Activated CD4-positive, alpha-beta T cell treated with anti-CD3 and anti-CD28 coated beads, Interleukin-2, amount 10 ng/mL, durations not matched to agents 24 days and 14 days (primary cell): Measurements from ENCODE around the gene PRRT1B. TPM values are rescaled to one million over a fixed set of nuclear protein-coding genes. Genes with fewer than 3 reads are reported as not detected.

Experiments used
- DNase-seq: peaks from one replicate; pipeline ENCODE4 v3.0.0; 2022
- H3K27ac Mint-ChIP-seq: one replicate; pipeline ENCODE4 v1.8.0; 2022; ENCODE audit warnings: mild to moderate bottlenecking, mixed read lengths
- H3K27me3 Mint-ChIP-seq: one replicate; pipeline ENCODE4 v1.8.0; 2022; ENCODE audit warnings: mixed read lengths
- H3K36me3 Mint-ChIP-seq: one replicate; pipeline ENCODE4 v1.8.0; 2022; ENCODE audit warnings: low read depth, mild to moderate bottlenecking, mixed read lengths
- H3K4me1 Mint-ChIP-seq: one replicate; pipeline ENCODE4 v1.8.0; 2021; ENCODE audit warnings: mixed read lengths
- H3K4me3 Mint-ChIP-seq: one replicate; pipeline ENCODE4 v1.8.0; 2022; ENCODE audit warnings: mild to moderate bottlenecking, moderate library complexity, mixed read lengths
- H3K9me3 Mint-ChIP-seq: one replicate; pipeline ENCODE4 v1.8.0; 2021; ENCODE audit warnings: mixed read lengths
- intact Hi-C: fragments of 100-400 bp; cut with micrococcal nuclease; formaldehyde crosslinking; loops from one replicate; pipeline ENCODE4 v1.15.1; 2023
- total RNA-seq: library from RNA; stranded (reverse); gene quantifications from 2 replicates; pipeline ENCODE4 v1.2.3, GENCODE V29; 2022

Gene PRRT1B
- total RNA-seq, 1 donor from 2014 or later: not detected

DNA sequence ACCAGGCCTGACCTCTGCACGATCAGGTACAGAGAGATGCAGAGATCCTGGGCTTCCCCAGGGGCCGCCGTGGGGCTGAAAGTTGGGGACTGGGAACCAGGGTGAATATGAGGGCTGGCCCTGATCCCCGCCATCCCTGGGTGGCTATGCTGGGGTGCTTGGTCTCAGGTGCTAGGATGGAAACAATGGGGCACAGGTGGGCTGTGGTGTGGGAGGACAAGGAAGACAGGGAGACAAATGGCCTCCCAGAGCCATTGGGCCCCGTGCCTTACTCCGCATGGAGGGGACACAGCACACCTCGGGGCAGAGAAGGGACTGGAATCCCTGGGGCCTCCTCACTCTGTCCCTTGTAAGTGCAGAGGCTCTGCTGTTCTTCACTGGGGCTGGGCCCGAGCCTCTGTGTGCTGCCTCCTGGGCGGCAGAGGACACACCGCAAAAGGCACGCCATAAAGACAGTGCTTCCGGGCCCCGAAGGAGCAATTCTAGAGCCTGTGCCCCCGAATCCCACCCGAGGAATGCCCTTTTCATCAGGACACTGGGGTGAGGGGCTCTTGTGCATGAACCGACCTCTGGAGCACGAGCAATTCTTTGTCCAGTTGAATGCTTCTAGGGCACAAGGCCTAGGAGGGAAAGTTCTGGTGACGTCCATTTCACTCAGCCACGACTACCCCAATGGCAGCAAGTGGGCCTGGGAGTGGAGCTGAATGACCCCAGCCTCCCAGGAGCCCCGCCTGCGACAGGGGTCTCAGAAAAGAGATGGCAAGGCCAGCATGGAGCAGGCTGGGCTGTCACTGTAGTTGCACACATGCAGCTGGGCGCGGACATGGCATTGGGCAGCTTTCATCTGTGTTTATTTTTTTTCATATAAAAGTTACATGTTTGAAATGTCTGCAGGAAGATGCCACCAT is 30.9 kb downstream of the PRRT1B start:
- Mint-ChIP-seq H3K36me3 (peaks cover 50% of the 10 kb centered on the region), H3K9me3 (no peaks in the 10 kb centered on the region), H3K27ac (no peak overlapping the region), H3K4me1 (peaks cover 14% of the 10 kb centered on the region), H3K4me3 (no peak overlapping the region), H3K27me3 (no peaks in the 10 kb centered on the region)
- DNase-seq: no peak
- intact Hi-C loops: loop anchor here (5.0 kb wide), 1 partner anchor 74 kb away; the partner anchor contains the start of gene POMT1

DNA sequence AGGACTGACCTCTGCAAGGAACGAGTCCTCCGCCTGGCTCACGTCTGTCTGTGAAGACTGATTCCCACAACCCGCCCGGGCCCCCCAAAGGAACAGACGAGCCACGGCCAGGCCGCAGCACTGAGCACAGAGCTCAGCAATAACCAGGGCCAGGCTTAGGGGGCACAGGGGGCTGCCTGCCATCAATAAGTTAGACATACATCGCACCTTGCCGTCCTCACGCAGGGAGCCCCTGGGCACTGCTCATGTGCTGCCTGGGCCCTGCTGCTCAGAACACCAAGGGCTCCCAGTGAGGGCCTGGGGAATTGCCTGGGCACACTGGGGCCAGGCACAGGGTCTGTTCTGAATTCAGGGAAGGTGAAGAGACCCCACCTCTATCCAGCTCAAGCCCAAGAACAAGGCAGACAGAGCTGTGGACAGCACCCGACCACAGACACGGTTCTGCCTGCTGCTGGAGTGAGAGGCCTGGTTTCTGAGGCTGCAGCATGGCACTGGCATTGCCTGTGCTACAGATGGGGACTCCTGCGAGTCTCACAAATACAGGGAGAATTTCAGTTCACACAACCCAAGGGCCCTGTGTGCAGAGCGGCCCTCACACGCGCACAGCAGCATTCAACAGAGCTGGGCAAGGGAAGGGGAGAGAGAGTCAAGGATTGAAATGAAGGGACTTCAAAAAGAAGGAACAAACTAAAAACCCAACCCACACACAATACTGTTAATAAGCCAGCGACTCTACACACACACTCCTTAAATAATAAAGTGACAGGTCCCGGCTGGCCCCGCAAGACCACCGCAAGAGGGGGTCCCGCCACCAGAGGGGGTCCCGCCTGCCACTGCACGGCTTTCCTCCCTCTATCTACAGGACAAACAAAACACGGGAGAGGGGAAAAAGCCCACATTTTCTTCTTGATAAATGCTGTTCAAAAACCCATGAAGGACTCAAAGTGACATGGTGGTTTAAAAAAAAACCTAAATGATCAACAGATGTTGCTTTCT is 32.0 kb downstream of the PRRT1B start:
- Mint-ChIP-seq H3K9me3 (no peaks in the 10 kb centered on the region), H3K27ac (peak overlapping the region; percentile 57)
- intact Hi-C loops: loop anchor here (5.0 kb wide), 1 partner anchor 75 kb away; the partner anchor contains the start of gene POMT1

DNA sequence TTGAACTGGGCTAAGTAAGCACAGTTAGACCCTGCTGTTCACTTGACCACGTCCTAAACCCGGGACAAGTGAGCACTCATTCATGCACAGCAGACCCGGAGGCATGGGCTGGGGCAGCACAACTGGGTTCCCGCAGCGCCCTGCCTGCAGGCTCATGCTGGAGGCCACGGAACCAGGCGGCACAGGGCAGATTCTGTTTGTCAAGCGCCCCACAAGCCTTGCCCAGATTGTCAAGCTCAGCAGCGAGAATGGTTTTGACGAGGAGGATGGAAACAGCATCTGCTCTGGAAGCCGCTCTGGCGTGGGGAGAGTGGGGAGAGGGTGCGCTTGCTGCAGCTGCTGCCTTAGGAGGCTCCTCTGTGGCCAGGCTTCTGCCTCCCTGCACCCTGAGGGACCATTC is 32.7 kb downstream of the PRRT1B start:
- DNase-seq: no peak
- Mint-ChIP-seq H3K9me3 (no peaks in the 10 kb centered on the region), H3K36me3 (peaks cover 50% of the 10 kb centered on the region), H3K4me3 (peak overlapping the region; percentile 40), H3K27ac (peak overlapping the region; percentile 92), H3K4me1 (peaks cover 14% of the 10 kb centered on the region), H3K27me3 (no peaks in the 10 kb centered on the region)
- intact Hi-C loops: loop anchor here (5.0 kb wide), 1 partner anchor 76 kb away; the partner anchor contains the start of gene POMT1

More for the DNA sequence above, 32.0 kb downstream of the PRRT1B start:
- Mint-ChIP-seq H3K36me3 (peaks cover 54% of the 10 kb centered on the region), H3K4me3 (no peak overlapping the region), H3K27me3 (no peaks in the 10 kb centered on the region), H3K4me1 (peaks cover 14% of the 10 kb centered on the region)
- no peak for DNase-seq

DNA sequence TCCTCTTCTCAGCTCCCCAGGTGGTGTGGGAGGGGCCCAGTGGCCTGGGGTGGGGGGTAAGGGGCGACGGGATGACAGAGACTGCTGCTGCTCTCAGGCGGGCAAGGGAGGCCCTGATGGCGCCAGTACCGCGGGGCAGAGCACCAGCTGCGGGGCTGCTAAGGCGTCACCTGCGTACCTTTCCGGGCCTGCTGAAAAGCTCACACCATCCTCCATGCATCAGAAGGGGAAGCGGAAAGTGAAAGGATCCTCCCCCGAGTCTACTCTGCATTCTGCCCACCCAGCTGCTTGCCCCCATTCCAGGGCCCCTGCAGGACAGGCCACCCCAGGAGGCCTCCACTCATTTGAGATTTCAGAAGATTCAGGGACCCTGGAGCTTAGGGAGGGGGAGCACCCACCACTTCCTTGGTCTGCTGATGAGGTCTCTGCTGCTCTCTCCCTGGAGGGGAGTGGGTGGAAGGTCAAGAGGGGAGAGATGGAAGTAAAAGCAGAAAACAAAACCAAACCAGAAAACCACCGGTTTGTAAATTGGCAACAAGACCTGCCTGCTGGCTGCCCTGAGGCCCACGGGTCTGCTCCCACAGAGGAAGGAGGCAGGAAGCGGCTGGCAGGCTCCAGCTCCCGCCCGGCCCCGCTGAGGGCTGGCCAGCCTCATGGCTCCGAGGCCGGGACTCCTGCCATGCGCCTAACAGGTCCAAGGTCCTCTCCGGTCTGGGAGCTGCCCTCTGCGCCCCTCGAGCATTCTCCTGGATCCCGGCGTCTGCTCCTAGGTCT is 33.6 kb downstream of the PRRT1B start:
- DNase-seq: peak; percentile 83
- H3K9me3 Mint-ChIP-seq: no peaks in the 10 kb centered on the region
- intact Hi-C loops: loop anchor here (5.0 kb wide), 1 partner anchor 77 kb away; the partner anchor contains the start of gene POMT1
- H3K4me3 Mint-ChIP-seq: peak overlapping the region; percentile 71
- H3K4me1 Mint-ChIP-seq: peaks cover 14% of the 10 kb centered on the region
- no peaks in the 10 kb centered on the region for H3K27me3 Mint-ChIP-seq
- peak overlapping the region; percentile 92 for H3K27ac Mint-ChIP-seq
- peaks cover 50% of the 10 kb centered on the region for H3K36me3 Mint-ChIP-seq

DNA sequence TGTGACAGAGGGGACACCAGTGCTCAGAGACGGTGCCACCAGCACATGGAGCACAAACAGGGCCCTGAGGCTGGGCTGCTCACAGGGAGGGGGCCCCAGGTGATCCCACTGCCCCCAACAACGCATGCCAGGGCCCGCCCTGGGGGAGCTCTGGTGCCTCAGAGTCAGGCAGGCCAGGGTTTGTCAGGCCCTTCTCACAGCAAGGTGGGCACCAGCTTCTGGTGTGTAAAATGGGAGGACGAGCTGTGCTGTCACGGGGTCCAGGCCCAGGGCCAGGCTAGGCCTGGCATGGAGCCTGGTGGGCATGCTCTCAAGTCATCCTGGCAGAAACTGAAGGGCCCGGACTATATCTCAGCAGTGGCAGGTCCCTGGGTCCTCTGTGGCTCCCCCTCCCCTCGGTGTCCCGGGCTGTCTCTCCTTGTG is 34.5 kb downstream of the PRRT1B start:
- no peaks in the 10 kb centered on the region for H3K9me3 Mint-ChIP-seq
- intact Hi-C loops: loop anchor here (5.0 kb wide), 1 partner anchor 77 kb away; the partner anchor contains the start of gene POMT1
- H3K4me1 Mint-ChIP-seq: peaks cover 15% of the 10 kb centered on the region
- H3K36me3 Mint-ChIP-seq: peaks cover 55% of the 10 kb centered on the region
- peak overlapping the region; percentile 71 for H3K4me3 Mint-ChIP-seq
- DNase-seq: no peak
- H3K27me3 Mint-ChIP-seq: no peaks in the 10 kb centered on the region
- H3K27ac Mint-ChIP-seq: peak overlapping the region; percentile 92

DNA sequence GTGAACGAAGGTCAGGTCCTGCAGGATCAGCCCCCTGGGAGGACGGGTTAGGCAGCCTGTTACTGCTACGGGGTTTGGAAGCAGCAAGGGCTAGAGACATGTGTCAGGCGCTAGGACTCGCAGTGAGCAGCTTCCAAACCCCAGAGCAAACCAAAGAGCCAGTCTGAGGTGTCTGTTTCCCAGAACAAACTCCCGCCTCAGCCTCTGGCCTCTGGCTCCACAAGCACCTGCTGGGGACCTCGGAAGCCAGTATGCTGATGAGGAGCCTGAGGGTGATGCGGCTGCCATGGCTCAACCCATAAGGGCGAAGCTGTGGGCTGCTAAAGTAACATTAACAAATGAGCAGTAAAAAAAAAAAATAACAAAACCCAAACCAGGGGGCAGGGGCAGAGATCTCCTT is 35.0 kb downstream of the PRRT1B start:
- Mint-ChIP-seq H3K36me3 (peaks cover 59% of the 10 kb centered on the region), H3K27me3 (no peaks in the 10 kb centered on the region), H3K9me3 (no peaks in the 10 kb centered on the region), H3K4me1 (peaks cover 19% of the 10 kb centered on the region), H3K4me3 (no peak overlapping the region), H3K27ac (peak overlapping the region; percentile 60)
- intact Hi-C loops: no loop called here
- no peak for DNase-seq

DNA sequence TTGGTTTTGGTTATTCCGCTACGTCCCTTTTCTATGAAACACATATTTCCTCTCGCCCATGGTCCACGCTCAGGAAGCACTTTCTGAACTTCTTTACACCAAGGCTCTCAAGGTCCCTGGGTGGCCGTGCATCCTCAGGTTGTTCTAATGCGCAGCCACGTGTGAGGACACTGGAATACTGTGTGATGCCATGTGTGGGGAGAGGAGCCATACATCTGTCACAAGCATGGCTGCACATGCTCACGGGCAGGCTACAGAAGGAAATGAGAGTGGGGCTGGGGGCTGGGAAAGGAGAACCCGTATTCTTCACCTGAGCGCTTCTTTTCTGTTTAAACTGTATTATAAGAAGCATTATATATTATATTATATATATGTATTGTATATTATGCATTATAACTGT is 36.7 kb downstream of the PRRT1B start:
- Mint-ChIP-seq H3K36me3 (peaks cover 66% of the 10 kb centered on the region), H3K9me3 (no peaks in the 10 kb centered on the region), H3K4me1 (peaks cover 35% of the 10 kb centered on the region), H3K27me3 (no peaks in the 10 kb centered on the region), H3K27ac (no peak overlapping the region), H3K4me3 (no peak overlapping the region)
- no peak for DNase-seq
- intact Hi-C loops: no loop called here

DNA sequence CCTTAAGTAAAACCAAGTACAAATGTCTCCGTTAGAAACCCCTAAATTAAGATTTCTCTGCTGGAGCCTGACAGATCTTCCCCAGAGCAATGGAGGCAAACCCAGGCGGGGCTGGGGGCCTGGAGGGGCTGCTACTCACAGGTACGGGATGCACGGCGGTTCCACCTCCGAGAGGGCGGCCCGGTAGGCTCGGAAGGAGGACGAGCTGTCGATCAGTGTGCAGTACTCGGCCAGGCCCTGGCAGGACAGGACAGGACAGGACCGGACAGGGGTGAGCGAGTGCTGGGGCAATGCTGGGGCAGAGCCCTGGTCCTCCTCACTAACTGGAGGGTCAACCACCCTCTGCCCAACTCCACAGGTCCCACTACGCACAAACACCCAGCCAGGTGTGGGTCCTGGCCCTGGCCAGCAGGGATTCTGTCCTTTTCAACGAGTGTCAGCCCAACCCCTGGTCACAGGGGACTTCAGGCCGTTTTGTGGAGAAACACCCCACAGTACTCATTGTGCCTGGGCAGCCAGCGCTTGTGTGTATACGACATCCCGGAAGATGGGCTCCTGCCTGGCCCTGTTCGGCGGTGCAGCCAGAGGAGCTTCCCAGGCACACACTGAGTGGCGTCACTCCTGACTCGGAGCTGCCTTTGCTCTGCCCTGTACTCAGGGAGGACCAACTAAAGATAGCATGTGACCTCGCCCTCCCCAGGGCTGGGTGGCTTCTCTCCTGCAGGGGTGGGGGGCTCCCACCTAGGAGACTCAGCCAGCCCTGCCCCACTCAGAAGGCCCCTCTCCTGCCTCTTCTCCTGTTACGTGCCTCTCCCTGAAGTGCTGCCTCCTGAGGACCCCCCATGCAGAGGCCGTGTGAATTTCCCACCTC is 37.4 kb downstream of the PRRT1B start:
- no peaks in the 10 kb centered on the region for H3K27me3 Mint-ChIP-seq
- H3K4me3 Mint-ChIP-seq: no peak overlapping the region
- intact Hi-C loops: no loop called here
- peaks cover 68% of the 10 kb centered on the region for H3K36me3 Mint-ChIP-seq
- H3K4me1 Mint-ChIP-seq: peaks cover 38% of the 10 kb centered on the region
- DNase-seq: no peak
- no peak overlapping the region for H3K27ac Mint-ChIP-seq
- no peaks in the 10 kb centered on the region for H3K9me3 Mint-ChIP-seq

DNA sequence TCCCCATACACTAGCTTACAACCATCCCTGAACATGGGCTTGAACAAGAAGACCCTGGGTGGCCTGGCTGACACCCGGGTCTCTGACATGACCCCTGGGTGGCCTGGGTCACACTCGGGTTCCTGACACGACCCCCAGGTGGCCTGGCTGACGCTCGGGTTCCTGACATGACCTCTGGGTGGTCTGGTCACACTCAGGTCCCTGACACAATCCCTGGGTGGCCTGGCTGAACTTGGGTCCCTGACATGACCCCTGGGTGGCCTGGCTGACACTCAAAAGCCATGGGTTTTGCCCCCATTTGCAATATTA is 38.0 kb downstream of the PRRT1B start:
- no peaks in the 10 kb centered on the region for H3K9me3 Mint-ChIP-seq
- intact Hi-C loops: no loop called here
- no peaks in the 10 kb centered on the region for H3K27me3 Mint-ChIP-seq
- no peak for DNase-seq
- peaks cover 71% of the 10 kb centered on the region for H3K36me3 Mint-ChIP-seq
- no peak overlapping the region for H3K27ac Mint-ChIP-seq
- no peak overlapping the region for H3K4me3 Mint-ChIP-seq
- H3K4me1 Mint-ChIP-seq: peaks cover 37% of the 10 kb centered on the region

DNA sequence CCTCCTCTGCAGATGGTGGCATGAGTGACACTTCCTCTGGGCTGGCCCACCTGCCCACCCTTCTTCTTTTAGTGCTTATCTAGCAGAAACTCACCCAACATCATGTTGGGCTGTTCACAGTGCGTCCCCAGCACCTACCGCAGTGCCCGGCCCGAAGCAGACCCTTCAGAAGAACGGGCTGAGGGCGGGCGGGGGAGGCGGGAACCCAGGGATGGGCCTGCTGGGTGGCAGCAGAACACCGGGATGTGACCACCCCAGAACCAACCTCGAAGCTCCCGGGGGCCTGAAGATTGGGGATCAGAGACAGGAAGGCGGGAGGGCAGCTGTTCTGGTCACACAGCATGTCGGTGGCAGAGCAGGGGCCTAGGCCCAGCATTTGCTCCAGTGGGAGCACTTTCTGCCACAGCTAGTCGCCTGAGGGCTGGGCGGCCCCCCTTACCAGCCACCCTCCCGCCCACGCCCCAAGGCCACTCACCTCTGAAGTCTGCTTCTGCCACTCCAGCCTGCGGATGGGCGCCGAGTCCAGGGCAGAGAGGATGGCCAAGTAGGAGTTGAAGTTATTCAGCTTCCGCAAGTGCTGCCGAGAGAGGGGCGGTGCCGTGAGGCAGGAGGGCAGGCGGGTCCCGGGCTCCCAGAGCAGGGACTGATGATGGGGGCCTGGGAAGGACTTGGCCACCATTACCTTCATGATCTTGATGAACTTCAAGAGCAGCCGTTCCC is 38.7 kb downstream of the PRRT1B start:
- Mint-ChIP-seq H3K36me3 (peaks cover 71% of the 10 kb centered on the region), H3K9me3 (no peaks in the 10 kb centered on the region), H3K4me3 (no peak overlapping the region), H3K4me1 (peaks cover 32% of the 10 kb centered on the region), H3K27me3 (no peaks in the 10 kb centered on the region), H3K27ac (peak overlapping the region; percentile 51)
- intact Hi-C loops: no loop called here
- DNase-seq: no peak

DNA sequence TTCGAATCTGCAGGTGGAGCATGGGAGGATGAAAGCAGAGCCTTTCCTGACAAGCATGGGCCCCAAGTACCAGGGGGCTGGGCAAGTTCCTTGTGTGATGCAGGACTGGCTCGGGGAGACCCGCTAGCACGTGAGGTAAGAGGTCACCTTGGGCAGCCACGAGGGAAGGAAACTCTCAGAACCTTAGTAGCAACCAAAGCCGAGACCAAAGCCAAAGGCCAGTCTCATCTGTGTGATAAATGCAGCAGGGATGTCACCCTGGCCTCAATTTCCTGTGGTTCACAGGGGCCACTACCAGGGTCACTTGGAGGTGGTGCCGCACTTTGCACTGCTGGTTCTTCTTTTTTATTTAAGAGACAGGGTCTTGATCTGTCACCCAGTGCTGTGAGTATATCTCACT is 39.5 kb downstream of the PRRT1B start:
- DNase-seq: no peak
- intact Hi-C loops: no loop called here

DNA sequence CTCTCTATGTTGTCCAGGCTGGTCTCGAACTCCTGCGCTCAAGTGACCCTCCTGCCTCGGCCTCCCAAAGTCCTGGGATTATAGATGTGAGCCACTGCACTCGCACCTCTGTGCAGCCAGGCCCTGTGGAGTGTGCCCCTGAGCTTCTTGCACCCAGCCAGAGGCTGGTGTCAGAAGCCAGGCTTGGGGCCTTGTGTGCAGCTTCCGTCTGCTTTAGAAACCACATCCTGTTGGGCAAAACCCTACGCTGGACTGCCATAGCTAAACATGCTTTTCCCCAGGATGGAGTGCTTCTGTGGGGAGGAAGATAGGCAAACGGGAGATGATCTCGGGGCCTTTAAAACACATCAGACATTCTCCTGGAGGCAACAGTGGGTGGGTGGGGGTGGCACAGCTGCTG is 40.1 kb downstream of the PRRT1B start:
- no peaks in the 10 kb centered on the region for H3K27me3 Mint-ChIP-seq
- intact Hi-C loops: no loop called here
- peak overlapping the region; percentile 91 for H3K27ac Mint-ChIP-seq
- H3K9me3 Mint-ChIP-seq: no peaks in the 10 kb centered on the region
- H3K4me3 Mint-ChIP-seq: peak overlapping the region; percentile 68
- peaks cover 30% of the 10 kb centered on the region for H3K4me1 Mint-ChIP-seq
- peak; percentile 87 for DNase-seq
- peaks cover 68% of the 10 kb centered on the region for H3K36me3 Mint-ChIP-seq

More for the DNA sequence above, 39.5 kb downstream of the PRRT1B start:
- Mint-ChIP-seq H3K4me3 (peak overlapping the region; percentile 68), H3K9me3 (no peaks in the 10 kb centered on the region), H3K27me3 (no peaks in the 10 kb centered on the region), H3K27ac (peak overlapping the region; percentile 91), H3K4me1 (peaks cover 26% of the 10 kb centered on the region), H3K36me3 (peaks cover 67% of the 10 kb centered on the region)
